ENCODE measurements around the gene QRICH1. TPM values are rescaled to one million over a fixed set of nuclear protein-coding genes. Genes with fewer than 3 reads are reported as not detected.
A peak's percentile ranks its signal among the peaks of the same experiment; 100 is the strongest.

QRICH1 gene
- total and polyA plus RNA-seq, 2 donors = 40.7 to 63.0 TPM

DNA sequence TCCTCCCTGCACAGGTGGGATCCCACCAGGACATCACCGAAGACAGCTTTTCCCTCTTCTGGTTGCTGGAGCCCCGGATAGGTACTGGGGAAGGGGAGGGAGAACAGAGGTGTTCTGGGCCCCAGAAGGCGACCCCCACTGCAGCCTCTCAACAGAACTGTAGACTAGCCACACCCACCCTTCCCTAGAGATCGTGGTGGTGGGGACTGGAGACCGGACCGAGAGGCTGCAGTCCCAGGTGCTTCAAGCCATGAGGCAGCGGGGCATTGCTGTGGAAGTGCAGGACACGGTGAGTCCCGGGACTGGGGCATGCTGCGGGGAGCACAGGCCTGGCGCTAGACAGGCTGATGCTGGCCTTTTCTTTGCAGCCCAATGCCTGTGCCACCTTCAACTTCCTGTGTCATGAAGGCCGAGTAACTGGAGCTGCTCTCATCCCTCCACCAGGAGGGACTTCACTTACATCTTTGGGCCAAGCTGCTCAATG, 71.1 kb downstream of the QRICH1 start:
- 25% methylated on average over 12 of the region's 12 CpGs for WGBS
- DNase-seq (ENCODE audit: extremely low spot score) = no peak
- no peaks in the 10 kb centered on the region for H3K4me1 ChIP-seq (ENCODE audit: insufficient read depth)
- peak overlapping the region; percentile 94 for H3K27ac ChIP-seq (ENCODE audit: low read depth)
- H3K4me3 ChIP-seq (ENCODE audit: low read depth, low read length) = peak overlapping the region; percentile 59
- H3K36me3 ChIP-seq (ENCODE audit: insufficient read depth) = peaks cover 4% of the 10 kb centered on the region

DNA sequence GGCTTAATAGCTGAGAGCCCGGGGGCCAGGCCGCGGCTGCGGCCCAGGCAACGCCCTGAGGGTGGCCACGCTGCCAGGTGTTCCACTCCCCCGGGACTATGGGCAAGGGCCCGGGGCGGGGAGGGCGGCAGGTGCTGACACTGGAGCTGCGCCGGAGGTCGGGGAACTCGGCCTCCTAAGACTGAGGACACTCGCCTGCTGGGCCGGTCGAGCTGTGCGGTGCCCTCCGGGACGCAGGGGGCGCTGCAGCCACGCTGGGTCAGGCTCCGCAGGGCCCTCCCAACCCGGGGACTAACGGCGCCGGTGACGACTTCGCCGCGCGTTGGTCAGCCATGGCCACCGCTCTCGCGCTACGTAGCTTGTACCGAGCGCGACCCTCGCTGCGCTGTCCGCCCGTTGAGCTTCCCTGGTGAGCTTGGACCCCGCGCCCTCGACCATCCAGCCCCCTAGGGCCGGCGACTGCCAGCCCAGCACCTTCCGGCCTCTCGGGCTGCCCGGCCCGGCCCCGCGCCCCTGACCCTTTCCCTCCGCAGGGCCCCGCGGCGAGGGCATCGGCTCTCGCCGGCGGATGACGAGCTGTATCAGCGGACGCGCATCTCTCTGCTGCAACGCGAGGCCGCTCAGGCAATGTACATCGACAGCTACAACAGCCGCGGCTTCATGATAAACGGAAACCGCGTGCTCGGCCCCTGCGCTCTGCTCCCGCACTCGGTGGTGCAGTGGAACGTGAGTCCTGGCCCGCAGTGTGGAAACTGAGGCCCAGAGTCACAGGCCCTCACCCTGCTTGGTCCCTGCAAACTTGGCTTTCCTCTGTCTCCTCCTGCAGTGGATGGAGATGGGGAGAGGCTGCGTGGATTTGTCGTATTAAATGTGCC, 71.8 kb downstream of the QRICH1 start, which contains the start of gene NDUFAF3:
TSS of gene NDUFAF3 (plus strand) at position 309 of the 875 bp plus-strand sequence. CDS start at position 333, 24 bp downstream.
- Histone ChIP-seq H3K4me3 (ENCODE audit: low read depth, low read length) (peak within 1 kb of the TSS; percentile 64), H3K27ac (ENCODE audit: low read depth) (peak within 1 kb of the TSS; percentile 97), H3K4me1 (ENCODE audit: insufficient read depth) (no peaks in the 10 kb centered on the region), H3K36me3 (ENCODE audit: insufficient read depth) (peaks cover 4% of the 10 kb centered on the region)
- WGBS = under 1% methylated on average over 83 of the region's 83 CpGs
- peak; percentile 57 for DNase-seq (ENCODE audit: extremely low spot score)

DNA sequence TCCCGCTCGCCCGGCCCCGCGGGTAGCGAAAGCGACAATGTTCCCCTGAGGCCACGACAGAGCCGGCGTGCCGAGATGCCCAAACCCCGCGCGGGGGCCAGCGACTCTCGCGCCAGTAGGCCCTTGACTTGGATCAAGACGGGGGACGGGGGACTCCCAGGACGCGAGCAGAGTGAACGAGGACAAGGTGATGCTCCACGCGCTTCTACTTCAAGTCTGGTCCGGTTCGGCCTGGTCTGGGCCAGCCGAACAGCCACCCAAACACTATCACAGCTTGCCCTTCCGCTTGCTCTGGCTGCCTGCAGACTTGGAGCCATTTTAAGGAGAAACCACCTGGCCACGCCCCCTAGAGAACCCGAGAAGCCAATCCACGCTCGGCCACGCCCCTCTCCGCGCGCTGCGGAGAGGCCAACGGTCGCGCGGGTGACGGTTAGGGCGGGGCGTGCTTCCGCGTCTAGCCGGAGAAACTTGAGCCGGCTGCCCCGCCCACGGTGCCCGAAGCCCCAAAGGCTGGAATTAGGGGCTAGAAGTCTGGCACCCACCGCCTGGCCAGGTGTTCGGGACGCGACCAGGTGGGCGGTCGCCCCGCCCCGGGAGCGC, 72.6 kb downstream of the QRICH1 start:
- Histone ChIP-seq H3K4me1 (ENCODE audit: insufficient read depth) (no peaks in the 10 kb centered on the region), H3K4me3 (ENCODE audit: low read depth, low read length) (peak overlapping the region; percentile 64), H3K36me3 (ENCODE audit: insufficient read depth) (peaks cover 4% of the 10 kb centered on the region), H3K27ac (ENCODE audit: low read depth) (peak overlapping the region; percentile 97)
- DNase-seq (ENCODE audit: extremely low spot score) = peak; percentile 96
- under 1% methylated on average over 60 of the region's 60 CpGs for WGBS

DNA sequence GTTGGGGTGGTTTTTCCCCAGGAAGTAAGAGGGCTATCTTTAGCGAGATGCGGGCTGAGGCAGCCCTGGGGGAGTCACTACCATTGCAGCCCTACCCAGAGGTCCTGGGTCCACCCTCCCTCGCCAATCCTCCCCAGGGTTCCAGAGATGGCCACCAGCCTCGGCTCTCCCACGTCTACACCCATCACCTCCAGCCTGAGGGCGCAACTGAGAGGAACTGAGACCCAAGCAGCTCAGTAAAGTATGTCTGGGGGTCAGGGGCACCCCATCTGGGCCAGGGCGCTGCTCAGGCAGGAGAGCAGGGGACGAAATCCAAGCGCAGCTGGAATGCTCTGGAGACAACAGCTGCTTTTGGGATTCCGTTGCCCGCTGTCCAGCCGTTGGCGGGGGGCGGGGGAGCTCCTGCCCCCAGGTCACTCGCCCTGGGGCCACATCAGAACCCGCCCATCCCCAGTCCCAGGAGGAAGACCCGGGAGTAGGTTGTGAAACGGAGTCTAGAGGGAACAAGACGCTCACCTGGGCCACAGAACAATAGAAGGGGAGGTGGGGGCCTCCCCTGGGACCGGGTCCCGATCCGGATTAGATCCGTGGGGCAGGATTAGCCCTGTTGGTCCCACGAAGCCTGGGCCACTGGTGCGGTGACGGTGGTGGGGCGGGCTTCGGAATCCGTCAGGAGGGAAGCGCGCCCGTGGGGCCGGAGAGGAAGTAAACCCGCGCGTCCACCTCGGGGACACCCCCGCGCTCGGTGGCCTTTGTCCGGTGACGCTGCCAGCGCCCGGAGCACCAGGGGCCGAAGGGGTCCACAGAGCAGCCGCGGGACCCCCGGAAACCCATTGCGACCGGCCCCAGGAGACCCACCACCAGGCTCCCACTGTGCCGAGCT, 73.3 kb downstream of the QRICH1 start:
- no peak for DNase-seq (ENCODE audit: extremely low spot score)
- 2% methylated on average over 51 of the region's 51 CpGs for WGBS
- Histone ChIP-seq H3K4me1 (ENCODE audit: insufficient read depth) (no peaks in the 10 kb centered on the region), H3K4me3 (ENCODE audit: low read depth, low read length) (peak overlapping the region; percentile 64), H3K27ac (ENCODE audit: low read depth) (peak overlapping the region; percentile 97), H3K36me3 (ENCODE audit: insufficient read depth) (peaks cover 7% of the 10 kb centered on the region)

DNA sequence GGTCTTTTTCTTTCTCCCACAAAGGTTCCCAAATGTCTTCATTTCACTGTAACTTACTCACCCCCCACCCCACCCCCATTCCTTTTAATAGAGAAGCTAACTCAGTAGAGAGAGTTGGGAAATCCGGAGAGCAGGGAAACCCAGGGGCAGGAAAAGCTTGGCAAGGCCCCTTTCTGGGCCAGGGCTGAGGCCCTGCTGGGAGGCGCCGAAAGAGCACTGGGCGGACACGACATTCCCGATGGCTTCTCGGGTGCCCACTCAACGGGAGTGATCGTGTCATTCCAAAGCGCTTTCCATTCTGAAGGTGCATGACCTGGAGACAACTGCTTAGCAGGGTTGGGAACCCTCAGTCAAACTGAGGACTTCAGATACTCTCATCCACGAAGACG, 73.9 kb downstream of the QRICH1 start:
- peaks cover 7% of the 10 kb centered on the region for H3K36me3 ChIP-seq (ENCODE audit: insufficient read depth)
- DNase-seq (ENCODE audit: extremely low spot score) = no peak
- WGBS = 44% methylated on average over 12 of the region's 12 CpGs
- H3K27ac ChIP-seq (ENCODE audit: low read depth) = peak overlapping the region; percentile 97
- H3K4me3 ChIP-seq (ENCODE audit: low read depth, low read length) = no peak overlapping the region
- no peaks in the 10 kb centered on the region for H3K4me1 ChIP-seq (ENCODE audit: insufficient read depth)

DNA sequence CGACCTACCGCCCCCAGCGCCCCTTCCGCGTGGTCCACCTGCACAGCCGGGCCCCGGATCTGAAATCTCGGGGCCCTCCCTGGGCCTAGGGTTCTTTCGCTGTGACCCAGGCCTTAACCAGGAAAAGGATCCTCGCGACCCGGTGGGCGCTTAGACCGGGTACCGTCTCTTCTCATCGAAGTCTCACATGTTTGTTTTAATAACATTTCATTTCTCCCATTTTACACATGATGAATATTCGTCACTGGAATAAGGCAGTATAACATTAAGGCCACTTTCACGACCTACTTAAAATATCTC, 75.2 kb downstream of the QRICH1 start:
- H3K27ac ChIP-seq (ENCODE audit: low read depth) = peak overlapping the region; percentile 77
- H3K4me1 ChIP-seq (ENCODE audit: insufficient read depth) = no peaks in the 10 kb centered on the region
- 2% methylated on average over 18 of the region's 18 CpGs for WGBS
- peaks cover 10% of the 10 kb centered on the region for H3K36me3 ChIP-seq (ENCODE audit: insufficient read depth)
- H3K4me3 ChIP-seq (ENCODE audit: low read depth, low read length) = peak overlapping the region; percentile 77
- no peak for DNase-seq (ENCODE audit: extremely low spot score)

DNA sequence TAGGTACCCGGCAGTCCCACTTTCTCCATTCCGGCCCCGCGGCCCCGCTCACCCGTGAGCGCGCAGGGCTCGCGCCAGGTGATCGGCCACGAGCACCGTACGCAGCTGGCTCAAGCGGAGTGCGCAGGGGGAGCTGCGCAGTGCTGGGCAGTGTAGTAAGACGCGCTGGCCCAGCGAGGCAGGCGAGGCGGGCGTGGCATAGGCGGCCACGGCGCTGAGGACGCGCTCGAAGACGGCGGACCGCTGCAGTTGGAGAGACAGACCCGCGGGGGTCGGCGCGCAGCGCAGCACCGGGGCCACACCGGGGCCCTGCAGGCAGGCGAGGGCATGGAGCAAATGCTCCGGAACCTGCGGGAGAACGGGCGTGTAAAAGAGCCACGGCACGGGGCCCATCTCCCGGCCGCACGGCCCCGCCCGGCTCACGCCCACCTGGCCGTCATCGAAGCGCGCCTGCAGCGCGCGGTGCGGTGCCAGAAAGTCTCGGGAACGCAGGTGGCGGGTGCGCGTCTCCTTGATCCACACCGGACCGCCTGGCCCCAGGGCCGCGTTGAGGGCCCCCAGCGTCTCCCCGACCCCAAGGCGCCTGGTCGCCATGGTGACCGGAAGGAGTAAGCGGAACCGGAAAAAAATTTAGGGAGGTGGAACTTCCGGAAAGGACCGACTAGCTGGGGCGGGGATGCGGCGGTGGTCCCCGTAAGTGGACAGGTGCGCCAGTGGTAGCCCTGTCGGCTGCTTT, 75.7 kb downstream of the QRICH1 start, which contains the start of gene DALRD3:
TSS of gene DALRD3 (minus strand) at position 610 of the 736 bp plus-strand sequence. CDS start at position 594, 16 bp downstream.
- Histone ChIP-seq H3K4me3 (ENCODE audit: low read depth, low read length) (peak within 1 kb of the TSS; percentile 77), H3K36me3 (ENCODE audit: insufficient read depth) (peaks cover 10% of the 10 kb centered on the region), H3K4me1 (ENCODE audit: insufficient read depth) (no peaks in the 10 kb centered on the region), H3K27ac (ENCODE audit: low read depth) (peak within 1 kb of the TSS; percentile 77)
- DNase-seq (ENCODE audit: extremely low spot score) = no peak
- WGBS = under 1% methylated on average over 85 of the region's 85 CpGs

DNA sequence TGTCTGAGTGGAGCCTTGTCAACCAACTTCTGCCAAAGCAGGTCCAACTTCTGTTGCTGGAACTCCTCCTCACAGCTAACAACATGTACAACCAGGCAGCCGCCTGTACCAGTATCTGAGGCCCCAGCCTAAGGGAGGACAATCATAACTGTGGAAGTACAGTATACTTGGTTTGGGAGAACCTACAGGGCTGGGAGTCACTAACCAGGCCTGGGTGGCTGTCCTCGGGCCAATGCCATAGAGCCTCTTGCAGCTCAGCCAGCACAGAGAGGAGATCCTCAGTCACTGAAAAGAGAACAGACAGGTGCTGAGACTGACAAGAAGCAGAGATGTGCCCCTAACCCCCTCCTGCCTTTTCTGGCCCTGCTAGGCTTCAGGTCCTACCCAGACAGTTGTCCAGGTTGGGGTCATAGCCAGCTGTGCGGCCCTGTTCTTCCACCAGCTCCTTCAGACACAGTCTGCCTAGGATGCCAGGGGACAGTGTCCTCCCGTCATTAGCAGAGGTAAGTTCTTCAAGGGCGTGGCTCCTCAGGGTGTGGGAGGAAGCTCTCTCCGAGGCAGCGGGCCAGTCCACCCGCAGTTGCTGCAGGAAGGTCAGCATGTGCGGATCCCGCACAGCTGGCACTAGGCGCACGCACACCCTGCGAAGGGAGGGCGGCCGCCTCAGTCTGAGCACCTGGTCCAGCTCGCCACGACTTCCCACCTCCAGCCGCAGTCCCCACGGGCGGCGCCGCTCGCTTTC, 76.5 kb downstream of the QRICH1 start:
- H3K4me1 ChIP-seq (ENCODE audit: insufficient read depth) = no peaks in the 10 kb centered on the region
- peak overlapping the region; percentile 77 for H3K4me3 ChIP-seq (ENCODE audit: low read depth, low read length)
- 8% methylated on average over 23 of the region's 23 CpGs for WGBS
- DNase-seq (ENCODE audit: extremely low spot score) = no peak
- peak overlapping the region; percentile 14 for H3K27ac ChIP-seq (ENCODE audit: low read depth)
- H3K36me3 ChIP-seq (ENCODE audit: insufficient read depth) = peaks cover 10% of the 10 kb centered on the region

DNA sequence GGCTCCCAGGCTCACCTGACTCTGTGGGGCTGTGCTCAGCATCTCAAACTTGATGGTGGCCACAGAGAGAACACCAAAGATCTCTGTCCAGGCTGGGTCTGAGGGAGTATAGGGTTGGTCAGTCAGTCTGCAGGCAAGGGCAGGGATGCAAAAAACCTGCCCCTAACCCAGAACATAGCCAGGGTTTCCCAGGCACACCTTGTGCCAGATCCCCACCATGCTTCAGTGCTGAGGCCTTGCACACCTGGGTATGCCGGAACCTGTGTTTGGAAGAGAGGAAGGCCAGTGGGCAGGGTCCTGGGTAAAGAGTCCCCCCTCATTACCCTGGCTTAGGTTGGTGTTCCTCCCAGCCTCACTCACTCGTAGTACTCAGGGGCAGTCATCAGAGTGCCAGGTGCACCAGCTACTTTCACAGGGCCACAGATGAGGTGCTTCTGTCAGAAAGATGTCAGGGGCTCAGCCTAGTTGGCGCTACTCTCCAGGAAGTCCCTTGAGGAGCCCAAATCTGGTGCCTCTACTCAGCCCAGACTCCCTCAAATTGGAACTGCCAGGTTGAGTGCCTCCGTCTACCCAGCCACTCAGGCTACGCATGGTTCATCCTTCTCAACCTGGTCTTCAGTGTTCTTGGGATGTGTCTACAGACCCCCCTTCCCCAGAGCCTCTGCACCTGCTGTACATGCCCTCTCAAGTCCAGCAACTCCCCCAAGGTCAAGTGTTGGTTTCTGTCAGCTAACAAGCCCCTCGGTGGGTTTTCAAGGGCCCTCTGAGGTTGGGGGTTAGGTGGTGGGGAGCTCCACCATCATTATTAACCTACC, 77.2 kb downstream of the QRICH1 start:
- H3K36me3 ChIP-seq (ENCODE audit: insufficient read depth) = peaks cover 10% of the 10 kb centered on the region
- H3K4me3 ChIP-seq (ENCODE audit: low read depth, low read length) = no peak overlapping the region
- no peak for DNase-seq (ENCODE audit: extremely low spot score)
- H3K27ac ChIP-seq (ENCODE audit: low read depth) = no peak overlapping the region
- WGBS = 88% methylated on average over 6 of the region's 6 CpGs
- no peaks in the 10 kb centered on the region for H3K4me1 ChIP-seq (ENCODE audit: insufficient read depth)

DNA sequence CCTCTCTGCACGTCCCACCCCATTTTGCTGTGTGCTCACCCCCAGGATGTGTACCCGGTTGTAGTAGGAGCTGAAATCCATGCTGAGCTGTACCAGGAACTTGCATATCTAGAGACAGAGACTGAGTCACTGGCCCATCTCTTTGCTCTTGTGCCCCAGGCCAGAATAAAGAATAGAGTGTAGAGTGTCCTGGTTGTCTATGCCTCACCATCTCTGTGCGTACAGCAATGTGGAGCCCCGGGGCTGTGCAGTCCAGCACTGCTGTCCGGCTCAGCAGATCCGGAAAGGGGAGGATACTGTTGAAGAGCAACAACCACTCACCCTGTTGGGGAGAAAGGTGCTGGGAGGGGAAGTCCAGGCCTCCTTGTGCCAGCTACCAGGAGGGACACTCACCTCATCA, 78.1 kb downstream of the QRICH1 start:
- Histone ChIP-seq H3K4me3 (ENCODE audit: low read depth, low read length) (no peak overlapping the region), H3K4me1 (ENCODE audit: insufficient read depth) (no peaks in the 10 kb centered on the region), H3K36me3 (ENCODE audit: insufficient read depth) (peaks cover 10% of the 10 kb centered on the region), H3K27ac (ENCODE audit: low read depth) (no peak overlapping the region)
- WGBS = 76% methylated on average over 6 of the region's 6 CpGs
- DNase-seq (ENCODE audit: extremely low spot score) = no peak

DNA sequence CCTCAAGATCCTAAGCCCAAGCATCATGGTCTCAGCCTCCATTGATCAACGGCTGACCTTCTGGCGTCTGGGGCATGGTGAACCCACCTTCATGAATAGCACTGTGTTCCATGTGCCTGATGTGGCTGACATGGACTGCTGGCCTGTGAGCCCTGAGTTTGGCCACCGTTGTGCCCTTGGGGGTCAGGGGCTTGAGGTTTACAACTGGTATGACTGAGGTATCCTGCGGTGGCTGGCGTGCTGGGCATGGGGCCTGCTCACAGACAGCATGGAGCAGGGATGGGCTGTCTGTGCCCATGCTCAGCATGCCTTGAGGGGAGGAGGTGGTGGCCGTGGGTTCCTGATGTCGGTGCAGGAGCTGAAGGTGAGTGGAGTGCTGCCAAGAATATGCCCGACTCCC, 78.8 kb downstream of the QRICH1 start:
- 79% methylated on average over 8 of the region's 8 CpGs for WGBS

More for the DNA sequence above, 78.8 kb downstream of the QRICH1 start:
- DNase-seq (ENCODE audit: extremely low spot score) = no peak
- Histone ChIP-seq H3K4me1 (ENCODE audit: insufficient read depth) (no peaks in the 10 kb centered on the region), H3K27ac (ENCODE audit: low read depth) (no peak overlapping the region), H3K4me3 (ENCODE audit: low read depth, low read length) (no peak overlapping the region), H3K36me3 (ENCODE audit: insufficient read depth) (peaks cover 10% of the 10 kb centered on the region)

Data from urinary bladder (tissue), 4 donors.